ENCODE measurements around the gene SLIT3.

DNA sequence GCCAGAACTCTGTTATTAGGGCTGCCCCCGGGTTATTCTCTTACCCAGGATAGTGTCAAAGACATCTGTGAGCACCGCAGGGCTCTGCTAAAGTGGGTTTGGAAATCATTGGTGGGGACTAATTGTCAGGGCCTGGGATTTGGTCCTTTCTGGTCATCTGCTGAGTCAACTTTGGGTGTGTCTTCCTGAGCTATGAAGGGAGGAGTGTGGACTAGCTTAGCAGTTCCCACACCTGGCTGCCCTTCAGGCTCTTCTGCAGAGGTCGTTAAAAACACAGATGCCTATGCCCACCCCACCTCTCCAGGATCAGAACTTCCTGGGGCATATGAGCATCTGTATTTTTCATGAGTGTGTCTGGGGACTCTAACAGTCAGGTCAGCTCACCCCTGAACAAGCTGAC, 352.2 kb downstream of the SLIT3 start:
- TF ChIP-seq POLR2A (IDR thresholded peaks at IDR 0.05; ENCODE audit: low read depth) (no peak), POLR2AphosphoS5 (IDR thresholded peaks at IDR 0.05) (no peak), EP300 (IDR thresholded peaks at IDR 0.05) (no peak)
- TF ChIP-seq, protein P1, sequence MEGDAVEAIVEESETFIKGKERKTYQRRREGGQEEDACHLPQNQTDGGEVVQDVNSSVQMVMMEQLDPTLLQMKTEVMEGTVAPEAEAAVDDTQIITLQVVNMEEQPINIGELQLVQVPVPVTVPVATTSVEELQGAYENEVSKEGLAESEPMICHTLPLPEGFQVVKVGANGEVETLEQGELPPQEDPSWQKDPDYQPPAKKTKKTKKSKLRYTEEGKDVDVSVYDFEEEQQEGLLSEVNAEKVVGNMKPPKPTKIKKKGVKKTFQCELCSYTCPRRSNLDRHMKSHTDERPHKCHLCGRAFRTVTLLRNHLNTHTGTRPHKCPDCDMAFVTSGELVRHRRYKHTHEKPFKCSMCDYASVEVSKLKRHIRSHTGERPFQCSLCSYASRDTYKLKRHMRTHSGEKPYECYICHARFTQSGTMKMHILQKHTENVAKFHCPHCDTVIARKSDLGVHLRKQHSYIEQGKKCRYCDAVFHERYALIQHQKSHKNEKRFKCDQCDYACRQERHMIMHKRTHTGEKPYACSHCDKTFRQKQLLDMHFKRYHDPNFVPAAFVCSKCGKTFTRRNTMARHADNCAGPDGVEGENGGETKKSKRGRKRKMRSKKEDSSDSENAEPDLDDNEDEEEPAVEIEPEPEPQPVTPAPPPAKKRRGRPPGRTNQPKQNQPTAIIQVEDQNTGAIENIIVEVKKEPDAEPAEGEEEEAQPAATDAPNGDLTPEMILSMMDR (IDR thresholded peaks at IDR 0.05): no peak

Measured in esophagus muscularis mucosa (tissue), 4 donors.